ENCODE measurements around the gene GUK1.
A peak's percentile ranks its signal among the peaks of the same experiment; 100 is the strongest.

The GUK1 gene

GRCh38 chr1:228150461-228151179 lies 10.5 kb downstream of the GUK1 start:
- DNase-seq (ENCODE audit: low read depth) = peak; percentile 87

- no peak for DNase-seq (ENCODE audit: low read depth)
Observed at GRCh38 chr1:228151180-228151925, 11.3 kb downstream of the GUK1 start.

GRCh38 chr1:228152097-228152917 lies 12.2 kb downstream of the GUK1 start:
- DNase-seq (ENCODE audit: low read depth) = no peak

GRCh38 chr1:228152918-228153258 lies 12.8 kb downstream of the GUK1 start:
- DNase-seq (ENCODE audit: low read depth) = no peak

GRCh38 chr1:228154021-228154669 lies 14.1 kb downstream of the GUK1 start:
- DNase-seq (ENCODE audit: low read depth) = no peak

GRCh38 chr1:228154670-228155571 lies 14.8 kb downstream of the GUK1 start:
- no peak for DNase-seq (ENCODE audit: low read depth)

GRCh38 chr1:228155596-228156514 lies 15.8 kb downstream of the GUK1 start:
- no peak for DNase-seq (ENCODE audit: low read depth)

- no peak for DNase-seq (ENCODE audit: low read depth)
Observed at GRCh38 chr1:228156515-228156881, 16.4 kb downstream of the GUK1 start.

- DNase-seq (ENCODE audit: low read depth) = no peak
Observed at GRCh38 chr1:228156941-228157728, 17.1 kb downstream of the GUK1 start.

GRCh38 chr1:228157729-228158126 lies 17.6 kb downstream of the GUK1 start:
- DNase-seq (ENCODE audit: low read depth) = no peak

- no peak for DNase-seq (ENCODE audit: low read depth)
Observed at GRCh38 chr1:228158151-228159007, 18.3 kb downstream of the GUK1 start.

GRCh38 chr1:228159008-228159665 lies 19.1 kb downstream of the GUK1 start:
- DNase-seq (ENCODE audit: low read depth) = no peak

- no peak for DNase-seq (ENCODE audit: low read depth)
Observed at GRCh38 chr1:228160201-228160761, 20.2 kb downstream of the GUK1 start.

GRCh38 chr1:228161362-228161761 lies 21.3 kb downstream of the GUK1 start:
- DNase-seq (ENCODE audit: low read depth) = no peak

- no peak for DNase-seq (ENCODE audit: low read depth)
Observed at GRCh38 chr1:228161866-228162265, 21.8 kb downstream of the GUK1 start.

GRCh38 chr1:228162286-228163006 lies 22.4 kb downstream of the GUK1 start:
- no peak for DNase-seq (ENCODE audit: low read depth)
